Astrocyte (in vitro differentiated cells and primary cell): Measurements from ENCODE around the gene AKAP1.
A peak's percentile ranks its signal among the peaks of the same experiment; 100 is the strongest.

Experiments
- EZH2 ChIP-seq: IDR thresholded peaks from 2 replicates; pipeline ENCODE4 v1.6.1; 2012; ENCODE audit warnings: mild to moderate bottlenecking, low read length, inconsistent platforms; ENCODE audit not compliant: insufficient read depth
- TF ChIP-seq, protein P1 (sequence below): IDR thresholded peaks from 2 replicates; pipeline ENCODE4 v1.5.1; 2011; ENCODE audit warnings: low read depth, mild to moderate bottlenecking, inconsistent platforms, low read length, moderate library complexity; ENCODE audit not compliant: insufficient read depth

DNA sequence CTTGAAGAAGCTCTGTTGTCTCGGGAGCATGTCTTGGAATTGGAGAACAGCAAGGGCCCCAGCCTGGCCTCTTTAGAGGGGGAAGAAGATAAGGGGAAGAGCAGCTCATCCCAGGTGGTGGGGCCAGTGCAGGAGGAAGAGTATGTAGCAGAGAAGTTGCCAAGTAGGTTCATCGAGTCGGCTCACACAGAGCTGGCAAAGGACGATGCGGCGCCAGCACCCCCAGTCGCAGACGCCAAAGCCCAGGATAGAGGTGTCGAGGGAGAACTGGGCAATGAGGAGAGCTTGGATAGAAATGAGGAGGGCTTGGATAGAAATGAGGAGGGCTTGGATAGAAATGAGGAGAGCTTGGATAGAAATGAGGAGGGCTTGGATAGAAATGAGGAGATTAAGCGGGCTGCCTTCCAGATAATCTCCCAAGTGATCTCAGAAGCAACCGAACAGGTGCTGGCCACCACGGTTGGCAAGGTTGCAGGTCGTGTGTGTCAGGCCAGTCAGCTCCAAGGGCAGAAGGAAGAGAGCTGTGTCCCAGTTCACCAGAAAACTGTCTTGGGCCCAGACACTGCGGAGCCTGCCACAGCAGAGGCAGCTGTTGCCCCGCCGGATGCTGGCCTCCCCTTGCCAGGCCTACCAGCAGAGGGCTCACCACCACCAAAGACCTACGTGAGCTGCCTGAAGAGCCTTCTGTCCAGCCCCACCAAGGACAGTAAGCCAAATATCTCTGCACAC is 21.2 kb downstream of the AKAP1 start:
- TF ChIP-seq, protein P1, sequence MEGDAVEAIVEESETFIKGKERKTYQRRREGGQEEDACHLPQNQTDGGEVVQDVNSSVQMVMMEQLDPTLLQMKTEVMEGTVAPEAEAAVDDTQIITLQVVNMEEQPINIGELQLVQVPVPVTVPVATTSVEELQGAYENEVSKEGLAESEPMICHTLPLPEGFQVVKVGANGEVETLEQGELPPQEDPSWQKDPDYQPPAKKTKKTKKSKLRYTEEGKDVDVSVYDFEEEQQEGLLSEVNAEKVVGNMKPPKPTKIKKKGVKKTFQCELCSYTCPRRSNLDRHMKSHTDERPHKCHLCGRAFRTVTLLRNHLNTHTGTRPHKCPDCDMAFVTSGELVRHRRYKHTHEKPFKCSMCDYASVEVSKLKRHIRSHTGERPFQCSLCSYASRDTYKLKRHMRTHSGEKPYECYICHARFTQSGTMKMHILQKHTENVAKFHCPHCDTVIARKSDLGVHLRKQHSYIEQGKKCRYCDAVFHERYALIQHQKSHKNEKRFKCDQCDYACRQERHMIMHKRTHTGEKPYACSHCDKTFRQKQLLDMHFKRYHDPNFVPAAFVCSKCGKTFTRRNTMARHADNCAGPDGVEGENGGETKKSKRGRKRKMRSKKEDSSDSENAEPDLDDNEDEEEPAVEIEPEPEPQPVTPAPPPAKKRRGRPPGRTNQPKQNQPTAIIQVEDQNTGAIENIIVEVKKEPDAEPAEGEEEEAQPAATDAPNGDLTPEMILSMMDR = peak; percentile 5
- TF ChIP-seq EZH2 = no peak
